Activated CD4-positive, alpha-beta T cell treated with anti-CD3 and anti-CD28 coated beads for 36 hours (primary cell): ENCODE results near the gene NSD1. TPM values are rescaled to one million over a fixed set of nuclear protein-coding genes. Genes with fewer than 3 reads are reported as not detected.

Experiments used
- ATAC-seq: fragments of 200-7000 bp; cut with Tn5 transposase; one replicate; pipeline ENCODE4 v1.10.0; 2021; ENCODE audit warnings: mild to moderate bottlenecking, moderate library complexity
- CTCF ChIA-PET: fragments of 350-600 bp; sonication (Branson Sonifier 250); formaldehyde crosslinking; loops from one replicate; lab custom pipeline; 2021; ENCODE audit warnings: antibody characterized with exemption; lab: Charles Lee
- POLR2A ChIA-PET: fragments of 350-600 bp; sonication (Branson Sonifier 250); formaldehyde crosslinking; loops from one replicate; lab custom pipeline; 2021; ENCODE audit warnings: antibody characterized with exemption, inconsistent platforms; lab: Charles Lee
- DNase-seq: peaks from one replicate; pipeline ENCODE4 v3.0.0-alpha.2; 2020
- H3K27ac Mint-ChIP-seq: one replicate; pipeline ENCODE4 v1.8.0; 2021; ENCODE audit warnings: mixed read lengths
- H3K27me3 Mint-ChIP-seq: one replicate; pipeline ENCODE4 v1.8.0; 2021; ENCODE audit warnings: mixed read lengths
- H3K36me3 Mint-ChIP-seq: one replicate; pipeline ENCODE4 v1.8.0; 2021; ENCODE audit warnings: low read depth, mixed read lengths
- H3K4me1 Mint-ChIP-seq: one replicate; pipeline ENCODE4 v1.8.0; 2021; ENCODE audit warnings: mixed read lengths
- H3K4me3 Mint-ChIP-seq: one replicate; pipeline ENCODE4 v1.8.0; 2021; ENCODE audit warnings: mild to moderate bottlenecking, moderate library complexity, mixed read lengths
- H3K9me3 Mint-ChIP-seq: one replicate; pipeline ENCODE4 v1.8.0; 2021; ENCODE audit warnings: low read depth, mixed read lengths
- intact Hi-C, 2 experiments: fragments of 100-400 bp; cut with DNase I in 1 of 2; cut with micrococcal nuclease in 1 of 2; formaldehyde crosslinking; loops; one replicate each; pipeline versions ENCODE4 v1.14.2 to v1.15.1; 2022 to 2024; cut with DNase I, micrococcal nuclease
- total RNA-seq, 2 experiments: library from RNA; stranded (reverse); gene quantifications; one replicate each; pipeline ENCODE4 v1.2.3, GENCODE V29; 2021

The NSD1 gene
- total RNA-seq, 2 experiments from 2014 or later = 65.6 to 68.2 TPM

DNA sequence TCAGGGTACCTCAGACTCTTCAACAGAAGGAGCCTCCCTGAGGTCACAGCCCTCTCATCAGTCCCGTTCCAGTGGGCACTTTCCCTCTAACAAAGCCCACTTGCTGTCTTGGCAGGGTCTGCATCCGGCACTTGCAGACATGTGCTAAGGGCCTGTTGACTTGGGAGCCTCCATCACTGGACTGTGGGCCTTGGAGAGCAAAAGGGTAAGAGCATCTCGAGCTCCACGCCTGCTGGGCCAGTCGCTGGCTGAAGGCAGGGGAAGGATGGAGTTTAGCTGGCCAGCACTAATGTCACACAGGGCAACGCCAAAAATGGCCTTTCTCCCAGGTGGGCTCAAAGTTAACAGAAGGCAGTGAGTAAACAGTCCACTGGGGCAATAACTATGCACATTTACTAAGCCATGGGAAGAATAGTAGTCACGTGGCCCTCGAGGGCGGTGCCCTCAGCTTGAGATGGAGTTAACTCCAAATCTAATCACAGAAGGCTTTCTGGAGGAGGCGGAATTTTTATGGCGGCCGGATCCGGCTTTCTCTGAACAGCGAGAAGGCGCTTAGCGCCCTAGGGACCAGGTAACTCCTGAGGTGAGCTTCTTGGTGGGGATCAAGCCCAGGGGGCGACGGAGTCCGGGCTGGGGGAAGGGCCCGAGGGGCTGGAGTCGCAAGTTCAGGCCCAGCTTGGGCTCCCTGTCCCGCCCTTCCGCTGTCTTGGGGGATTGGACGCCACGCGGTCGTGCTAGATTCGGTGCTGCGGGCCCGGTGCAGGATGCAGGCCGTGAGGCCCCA, 2.0 kb upstream of the NSD1 start:
- CTCF ChIA-PET = interaction anchor here (0.8 to 1.3 kb wide), 2 partner anchors 17 to 362 kb away, joined by 3 read pairs; no protein-coding TSS in a partner anchor
- intact Hi-C loops = loop anchor here (5.0 kb wide), 3 partner anchors 171 to 769 kb away; partner anchors contain the start of genes KIAA1191 (in 1 of the 2), PDLIM7 (in 1 of the 2), PRELID1 (in 1 of the 2) and RAB24 (in 1 of the 2)
- peak overlapping the region; percentile 69 for H3K27ac Mint-ChIP-seq
- POLR2A ChIA-PET = no interaction called here
- H3K4me3 Mint-ChIP-seq = peak overlapping the region; percentile 41
- no peaks in the 10 kb centered on the region for H3K27me3 Mint-ChIP-seq
- peaks cover 19% of the 10 kb centered on the region for H3K36me3 Mint-ChIP-seq
- DNase-seq = no peak
- no peak for ATAC-seq
- peaks cover 37% of the 10 kb centered on the region for H3K4me1 Mint-ChIP-seq
- no peaks in the 10 kb centered on the region for H3K9me3 Mint-ChIP-seq

GRCh38 chr5:177132136-177133095, 1.2 kb upstream of the NSD1 start:
- peak overlapping the region; percentile 91 for H3K4me3 Mint-ChIP-seq
- ATAC-seq = peak; percentile 21

DNA sequence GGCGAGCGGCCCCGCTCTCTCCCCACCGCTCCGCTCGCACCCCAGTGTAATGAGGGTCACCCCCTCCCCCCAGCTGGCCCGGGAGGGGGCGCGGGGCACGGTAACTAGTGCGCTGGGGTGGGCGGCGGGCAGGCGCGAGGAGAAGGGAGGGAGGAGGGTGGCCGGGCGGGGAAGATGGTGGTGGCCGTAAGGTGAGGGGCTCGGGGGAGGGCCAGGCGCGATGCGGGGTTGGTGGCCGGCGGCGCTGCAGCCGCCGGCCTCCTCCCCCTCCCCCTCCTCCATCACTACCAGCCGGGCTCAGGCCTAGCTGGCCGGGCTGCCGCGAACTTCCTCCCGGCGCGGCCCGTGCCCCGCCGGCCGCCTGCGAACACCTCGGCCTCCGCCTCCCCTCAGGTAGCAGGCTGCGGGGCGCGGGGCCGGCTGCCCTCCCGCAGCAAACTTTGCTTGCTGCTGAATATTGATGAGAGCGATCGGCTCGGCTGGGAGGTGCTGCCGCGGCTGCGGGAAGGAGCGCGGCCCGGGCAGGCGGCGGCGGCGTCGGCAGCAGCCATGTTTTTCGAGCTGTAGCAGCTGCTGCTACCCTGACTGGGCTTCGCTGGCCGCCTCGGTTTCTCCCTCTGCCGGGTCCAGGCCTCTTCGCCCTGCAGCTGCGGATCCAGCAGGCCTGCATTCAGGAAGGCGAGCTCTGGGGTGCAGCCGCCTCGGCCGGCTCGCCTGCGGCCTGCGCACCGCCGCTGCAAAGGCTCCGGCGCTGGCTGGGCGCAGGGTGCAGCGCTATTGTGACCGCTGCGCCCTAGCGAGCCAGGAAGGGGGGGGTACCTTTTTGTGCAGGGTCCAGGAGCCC, 502 bp downstream of the NSD1 start:
- peaks cover 36% of the 10 kb centered on the region for H3K36me3 Mint-ChIP-seq

More at GRCh38 chr5:177132136-177133095, 1.2 kb upstream of the NSD1 start:
- ChIA-PET CTCF (interaction anchor here (0.6 to 1.3 kb wide), 3 partner anchors 18 to 19 kb away, joined by 3 to 4 read pairs (median 3); no protein-coding TSS in a partner anchor), POLR2A (no interaction called here)
- H3K36me3 Mint-ChIP-seq = peaks cover 26% of the 10 kb centered on the region
- intact Hi-C loops = loop anchor here (1.0 to 5.0 kb wide), 12 partner anchors 18 to 770 kb away; partner anchors contain the start of genes PRELID1 (in 2 of the 2), RAB24 (in 2 of the 2), GRK6 (in 1 of the 2) and KIAA1191 (in 1 of the 2)
- no peaks in the 10 kb centered on the region for H3K27me3 Mint-ChIP-seq
- DNase-seq = peak; percentile 65
- H3K9me3 Mint-ChIP-seq = no peaks in the 10 kb centered on the region
- peak overlapping the region; percentile 61 for H3K27ac Mint-ChIP-seq
- H3K4me1 Mint-ChIP-seq = peaks cover 46% of the 10 kb centered on the region

GRCh38 chr5:177134697-177135225, 1.2 kb downstream of the NSD1 start:
- peak overlapping the region; percentile 91 for H3K4me3 Mint-ChIP-seq
- H3K4me1 Mint-ChIP-seq = peaks cover 37% of the 10 kb centered on the region
- POLR2A ChIA-PET = interaction anchor here (0.6 kb wide), 2 partner anchors 45 to 178 kb away, joined by 3 read pairs; no protein-coding TSS in a partner anchor
- ATAC-seq = no peak
- CTCF ChIA-PET = interaction anchor here (1.2 kb wide), 1 partner anchor 21 kb away, joined by 5 read pairs; no protein-coding TSS in a partner anchor
- H3K36me3 Mint-ChIP-seq = peaks cover 39% of the 10 kb centered on the region
- H3K27me3 Mint-ChIP-seq = no peaks in the 10 kb centered on the region
- peak overlapping the region; percentile 89 for H3K27ac Mint-ChIP-seq
- H3K9me3 Mint-ChIP-seq = no peaks in the 10 kb centered on the region
- intact Hi-C loops = loop anchor here (2.0 to 5.0 kb wide), 5 partner anchors 168 to 1018 kb away; partner anchors contain the start of genes HIGD2A (in 1 of the 2), KIAA1191 (in 1 of the 2), NHP2 (in 1 of the 2) and NOP16 (in 1 of the 2)
- DNase-seq = peak; percentile 20

More for the DNA sequence above, 502 bp downstream of the NSD1 start:
- ChIA-PET POLR2A (interaction anchor here (0.5 to 0.7 kb wide), 5 partner anchors 18 to 741 kb away, joined by 3 read pairs; no protein-coding TSS in a partner anchor), CTCF (interaction anchor here (0.7 to 1.2 kb wide), 3 partner anchors 12 to 21 kb away, joined by 3 to 5 read pairs (median 4); no protein-coding TSS in a partner anchor)
- intact Hi-C loops = loop anchor here (1.0 to 5.0 kb wide), 13 partner anchors 20 to 772 kb away; partner anchors contain the start of genes PRELID1 (in 2 of the 2), RAB24 (in 2 of the 2), GRK6 (in 1 of the 2) and HIGD2A (in 1 of the 2)
- Mint-ChIP-seq H3K4me3 (peak overlapping the region; percentile 91), H3K27ac (peak overlapping the region; percentile 89), H3K4me1 (peaks cover 40% of the 10 kb centered on the region), H3K9me3 (no peaks in the 10 kb centered on the region), H3K27me3 (no peaks in the 10 kb centered on the region)
- DNase-seq (peak; percentile 69), ATAC-seq (peak; percentile 28)

- H3K4me3 Mint-ChIP-seq = no peak overlapping the region
- no peaks in the 10 kb centered on the region for H3K27me3 Mint-ChIP-seq
- ChIA-PET CTCF (no interaction called here), POLR2A (no interaction called here)
- DNase-seq (no peak), ATAC-seq (no peak)
- no peaks in the 10 kb centered on the region for H3K9me3 Mint-ChIP-seq
- H3K4me1 Mint-ChIP-seq = peaks cover 54% of the 10 kb centered on the region
- peaks cover 65% of the 10 kb centered on the region for H3K36me3 Mint-ChIP-seq
- intact Hi-C loops = no loop called here
- peak overlapping the region; percentile 1 for H3K27ac Mint-ChIP-seq
These were observed 6.7 kb downstream of the NSD1 start for GRCh38 chr5:177140312-177140711.

- no peak overlapping the region for H3K4me3 Mint-ChIP-seq
- H3K27me3 Mint-ChIP-seq = no peaks in the 10 kb centered on the region
- ChIA-PET CTCF (interaction anchor here (0.6 to 1.0 kb wide), 2 partner anchors 31 to 78 kb away, joined by 3 read pairs; no protein-coding TSS in a partner anchor), POLR2A (no interaction called here)
- peaks cover 55% of the 10 kb centered on the region for H3K36me3 Mint-ChIP-seq
- peaks cover 44% of the 10 kb centered on the region for H3K4me1 Mint-ChIP-seq
- DNase-seq (no peak), ATAC-seq (no peak)
- no peaks in the 10 kb centered on the region for H3K9me3 Mint-ChIP-seq
- intact Hi-C loops = no loop called here
- H3K27ac Mint-ChIP-seq = no peak overlapping the region
These were observed 7.9 kb downstream of the NSD1 start for GRCh38 chr5:177141496-177141895.

- ChIA-PET CTCF (interaction anchor here (1.0 kb wide), 1 partner anchor 32 kb away, joined by 3 read pairs; no protein-coding TSS in a partner anchor), POLR2A (no interaction called here)
- Mint-ChIP-seq H3K36me3 (peaks cover 54% of the 10 kb centered on the region), H3K27me3 (no peaks in the 10 kb centered on the region), H3K4me1 (peaks cover 38% of the 10 kb centered on the region), H3K4me3 (no peak overlapping the region), H3K27ac (no peak overlapping the region), H3K9me3 (no peaks in the 10 kb centered on the region)
- DNase-seq (no peak), ATAC-seq (no peak)
- intact Hi-C loops = no loop called here
These were observed 8.6 kb downstream of the NSD1 start for GRCh38 chr5:177142098-177142611.

GRCh38 chr5:177142778-177143177, 9.2 kb downstream of the NSD1 start:
- peaks cover 50% of the 10 kb centered on the region for H3K36me3 Mint-ChIP-seq
- H3K27me3 Mint-ChIP-seq = no peaks in the 10 kb centered on the region
- no peaks in the 10 kb centered on the region for H3K9me3 Mint-ChIP-seq
- DNase-seq (no peak), ATAC-seq (no peak)
- ChIA-PET POLR2A (interaction anchor here (0.6 kb wide), 2 partner anchors 131 to 1621 kb away, joined by 3 to 7 read pairs; no protein-coding TSS in a partner anchor), CTCF (interaction anchor here (1.0 kb wide), 1 partner anchor 12 kb away, joined by 3 read pairs; no protein-coding TSS in a partner anchor)
- H3K4me3 Mint-ChIP-seq = no peak overlapping the region
- intact Hi-C loops = no loop called here
- peaks cover 33% of the 10 kb centered on the region for H3K4me1 Mint-ChIP-seq
- peak overlapping the region; percentile 9 for H3K27ac Mint-ChIP-seq

DNA sequence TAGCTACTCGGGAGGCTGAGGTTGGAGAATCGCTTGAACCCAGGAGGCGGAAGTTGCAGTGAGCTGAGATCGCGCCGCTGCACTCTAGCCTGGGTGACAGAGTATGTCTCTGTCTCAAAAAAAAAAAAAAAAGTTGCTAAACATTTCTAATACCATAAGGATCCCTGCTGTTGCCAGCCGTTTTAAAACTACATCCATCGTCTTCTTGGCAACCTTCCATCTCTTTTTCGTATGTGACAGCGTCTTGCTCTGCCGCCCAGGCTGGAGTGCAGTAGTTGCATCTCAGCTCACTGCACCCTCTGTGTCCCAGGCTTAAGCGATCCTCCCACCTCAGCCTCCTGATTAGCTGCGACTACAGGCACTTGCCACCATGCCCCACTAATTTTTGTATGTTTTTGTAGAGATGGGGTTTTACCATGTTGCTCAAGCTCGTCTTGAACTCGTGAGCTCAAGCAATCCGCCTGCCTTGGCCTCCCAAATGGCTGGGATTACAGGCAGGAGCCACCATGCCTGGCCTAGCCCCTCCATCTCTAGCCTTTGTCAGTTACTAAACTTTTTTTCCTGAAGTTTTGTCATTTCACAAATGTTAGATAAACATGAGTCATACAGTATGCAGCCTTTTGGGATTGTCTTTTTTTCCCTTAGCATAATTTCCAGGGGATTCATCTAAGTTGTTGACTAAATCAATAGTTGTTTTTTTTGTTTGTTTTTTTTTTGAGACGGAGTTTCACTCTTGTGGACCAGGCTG, 13.5 kb downstream of the NSD1 start:
- peak overlapping the region; percentile 47 for H3K27ac Mint-ChIP-seq
- H3K9me3 Mint-ChIP-seq = no peaks in the 10 kb centered on the region
- no peak for DNase-seq
- peaks cover 29% of the 10 kb centered on the region for H3K36me3 Mint-ChIP-seq
- H3K27me3 Mint-ChIP-seq = no peaks in the 10 kb centered on the region
- no peak overlapping the region for H3K4me3 Mint-ChIP-seq
- ATAC-seq = no peak
- ChIA-PET POLR2A (interaction anchor here (0.6 kb wide), 1 partner anchor 448 kb away, joined by 4 read pairs; no protein-coding TSS in a partner anchor), CTCF (interaction anchor here (0.5 to 1.3 kb wide), 4 partner anchors 33 to 163 kb away, joined by 3 to 4 read pairs (median 4); no protein-coding TSS in a partner anchor)
- intact Hi-C loops = no loop called here
- peaks cover 12% of the 10 kb centered on the region for H3K4me1 Mint-ChIP-seq
